GM12878 (cell line): ENCODE data around the gene WEE2.

ENCODE experiments used
- CREM ChIP-seq: IDR thresholded peaks from 2 replicates; pipeline ENCODE4 v1.6.1; 2014; ENCODE audit warnings: antibody characterized with exemption, low read depth
- TF ChIP-seq, protein P1 (sequence below): IDR thresholded peaks from 2 replicates; pipeline ENCODE4 v1.6.1; 2011; ENCODE audit warnings: mild to moderate bottlenecking, low read depth, low read length, moderate library complexity; ENCODE audit not compliant: insufficient replicate concordance

DNA sequence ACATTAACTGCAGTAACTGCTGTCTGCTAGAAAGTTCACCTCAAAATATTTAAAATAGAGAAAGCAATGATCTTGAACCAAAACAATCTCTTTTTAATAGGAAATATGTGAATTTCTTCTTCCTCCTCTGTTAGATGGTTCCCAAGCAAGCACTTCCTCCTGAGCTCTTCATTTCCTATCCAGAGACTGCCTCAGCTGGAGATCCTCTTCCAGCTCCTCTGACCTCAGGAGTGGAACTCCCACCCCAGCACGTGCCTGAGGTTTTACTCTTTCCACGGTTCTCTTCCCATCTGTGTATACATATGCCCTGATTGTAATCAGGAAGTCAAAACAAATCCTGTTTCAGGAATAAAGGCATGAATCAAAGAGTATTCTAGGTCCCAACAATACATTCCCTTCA, 11.8 kb upstream of the WEE2 start:
- TF ChIP-seq, protein P1, sequence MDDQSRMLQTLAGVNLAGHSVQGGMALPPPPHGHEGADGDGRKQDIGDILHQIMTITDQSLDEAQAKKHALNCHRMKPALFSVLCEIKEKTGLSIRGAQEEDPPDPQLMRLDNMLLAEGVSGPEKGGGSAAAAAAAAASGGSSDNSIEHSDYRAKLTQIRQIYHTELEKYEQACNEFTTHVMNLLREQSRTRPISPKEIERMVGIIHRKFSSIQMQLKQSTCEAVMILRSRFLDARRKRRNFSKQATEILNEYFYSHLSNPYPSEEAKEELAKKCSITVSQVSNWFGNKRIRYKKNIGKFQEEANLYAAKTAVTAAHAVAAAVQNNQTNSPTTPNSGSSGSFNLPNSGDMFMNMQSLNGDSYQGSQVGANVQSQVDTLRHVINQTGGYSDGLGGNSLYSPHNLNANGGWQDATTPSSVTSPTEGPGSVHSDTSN = no peak
- TF ChIP-seq CREM = no peak
